Posterior cingulate gyrus (tissue), 11 donors: Measurements from ENCODE around the gene HCFC1R1.
"Not testable (repeated sequence)": the region's sequence is repeated elsewhere in the genome, so short reads cannot be mapped to it uniquely, and the experiment has no call there.

ENCODE experiments used
- DNase-seq, 10 donors: peaks; one replicate each; pipeline versions ENCODE4 v3.0.0 to v3.0.0-alpha.2; 2020 to 2021; ENCODE audit warnings: mixed read lengths in 3 of 10
- intact Hi-C: fragments of 100-400 bp; cut with DNase I; formaldehyde crosslinking; loops from one replicate; pipeline ENCODE4 v1.15.1; 2023

The HCFC1R1 gene

GRCh38 chr16:3058139-3059030 is 34.6 kb upstream of the HCFC1R1 start:
- intact Hi-C loops = loop anchor here (2.0 to 5.0 kb wide), 3 partner anchors 54 to 108 kb away; partner anchors contain the start of gene ZNF205
- peak in 9 of 10 donors; percentile 21 to 87 (median 46) for DNase-seq

- peak in 1 of 10 donors; percentile 63 for DNase-seq
- intact Hi-C loops = loop anchor here (2.0 to 5.0 kb wide), 3 partner anchors 55 to 109 kb away; partner anchors contain the start of gene ZNF205
Measured at GRCh38 chr16:3057181-3058138, 33.7 kb upstream of the HCFC1R1 start.

GRCh38 chr16:3056336-3057180 is 32.8 kb upstream of the HCFC1R1 start:
- intact Hi-C loops = loop anchor here (5.0 kb wide), 1 partner anchor 56 kb away; the partner anchor contains the start of gene ZNF205

GRCh38 chr16:3055734-3056115 is 32.0 kb upstream of the HCFC1R1 start:
- peak in 1 of 10 donors; percentile 74 for DNase-seq
- intact Hi-C loops = loop anchor here (5.0 kb wide), 1 partner anchor 57 kb away; the partner anchor contains the start of gene ZNF205

More at GRCh38 chr16:3056336-3057180, 32.8 kb upstream of the HCFC1R1 start:
- peak in 1 of 10 donors; percentile 43 for DNase-seq

GRCh38 chr16:3054965-3055733 is 31.4 kb upstream of the HCFC1R1 start:
- peak in 1 of 10 donors; percentile 46 for DNase-seq
- intact Hi-C loops = loop anchor here (5.0 kb wide), 1 partner anchor 57 kb away; the partner anchor contains the start of gene ZNF205

- DNase-seq, intact Hi-C loops: not testable (repeated sequence)
Measured at GRCh38 chr16:3053330-3053710, 29.6 kb upstream of the HCFC1R1 start.

GRCh38 chr16:3052571-3053329 is 29.0 kb upstream of the HCFC1R1 start:
- intact Hi-C loops, DNase-seq: not testable (repeated sequence)

GRCh38 chr16:3051494-3051893 is 27.8 kb upstream of the HCFC1R1 start:
- no peak for DNase-seq
- intact Hi-C loops = no loop called here

- intact Hi-C loops = no loop called here
- no peak for DNase-seq
Measured at GRCh38 chr16:3051009-3051408, 27.3 kb upstream of the HCFC1R1 start.

- intact Hi-C loops = no loop called here
- DNase-seq = no peak
Measured at GRCh38 chr16:3050487-3050886, 26.7 kb upstream of the HCFC1R1 start.

- DNase-seq = no peak
Measured at GRCh38 chr16:3049921-3050481, 26.3 kb upstream of the HCFC1R1 start.

GRCh38 chr16:3047387-3047720 is 23.6 kb upstream of the HCFC1R1 start:
- intact Hi-C loops = no loop called here
- no peak for DNase-seq

More at GRCh38 chr16:3049921-3050481, 26.3 kb upstream of the HCFC1R1 start:
- intact Hi-C loops = no loop called here

GRCh38 chr16:3046641-3047386 is 23.1 kb upstream of the HCFC1R1 start:
- no peak for DNase-seq
- intact Hi-C loops = no loop called here

- DNase-seq = no peak
- intact Hi-C loops = no loop called here
Measured at GRCh38 chr16:3045758-3046640, 22.3 kb upstream of the HCFC1R1 start, which contains the start of gene MMP25. Gene MMP25 (plus strand): TSS chr16:3046561. CDS start chr16:3046918, 357 bp downstream.

GRCh38 chr16:3044708-3045107 is 21.0 kb upstream of the HCFC1R1 start:
- intact Hi-C loops = no loop called here
- no peak for DNase-seq

GRCh38 chr16:3042376-3042775 is 18.6 kb upstream of the HCFC1R1 start:
- no peak for DNase-seq
- intact Hi-C loops = no loop called here
